LNCAP (cell line): ENCODE data around the gene POMT2.

Experiments
- CTCF ChIP-seq: fragments of 450-650 bp; IDR thresholded peaks from 2 replicates; pipeline ENCODE4 v1.5.1; 2017; ENCODE audit warnings: mild to moderate bottlenecking

The POMT2 gene

GRCh38 chr14:77270361-77271112 is 50.1 kb downstream of the POMT2 start:
- TF ChIP-seq CTCF: no peak

- TF ChIP-seq CTCF: no peak
These were observed 51.6 kb downstream of the POMT2 start for GRCh38 chr14:77268989-77269600.

DNA sequence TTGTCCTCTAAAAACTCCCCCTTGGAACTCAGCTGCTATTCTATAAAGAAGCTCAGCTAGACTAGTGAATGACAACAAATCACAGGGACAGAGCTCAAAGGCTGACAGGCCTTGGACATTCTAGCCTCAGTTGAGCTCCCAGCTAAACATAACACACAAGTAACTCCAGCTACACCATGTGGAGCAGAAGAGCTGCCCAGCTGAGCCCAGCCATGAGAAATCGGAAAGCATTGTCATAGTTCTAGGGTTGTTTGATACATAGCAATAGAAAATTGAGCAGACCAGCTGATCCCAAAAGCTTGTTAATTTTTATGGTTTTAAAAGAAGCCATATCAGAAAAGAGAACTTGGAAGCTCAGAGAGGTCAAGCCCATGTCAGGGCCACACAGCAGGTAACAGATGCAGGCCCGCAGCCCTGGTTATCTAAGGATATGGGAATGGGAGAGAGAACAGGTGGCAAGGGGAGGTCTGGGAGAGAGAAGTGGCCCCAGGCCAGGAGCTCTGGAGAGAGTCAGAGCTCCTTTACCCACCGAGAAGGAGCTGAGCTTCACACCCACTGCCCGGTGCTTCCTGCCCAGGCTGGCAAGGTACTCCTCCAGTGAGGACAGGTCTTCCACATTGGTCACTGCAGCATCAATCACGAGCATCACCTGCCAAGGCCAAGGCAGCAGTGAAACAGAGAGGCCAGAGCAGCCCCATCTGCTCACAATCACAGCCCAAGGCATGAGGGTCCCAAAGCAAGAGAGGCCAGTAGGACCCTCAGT is 52.6 kb downstream of the POMT2 start:
- TF ChIP-seq CTCF: no peak

- TF ChIP-seq CTCF: no peak
These were observed 54.3 kb downstream of the POMT2 start for GRCh38 chr14:77266336-77266735.

DNA sequence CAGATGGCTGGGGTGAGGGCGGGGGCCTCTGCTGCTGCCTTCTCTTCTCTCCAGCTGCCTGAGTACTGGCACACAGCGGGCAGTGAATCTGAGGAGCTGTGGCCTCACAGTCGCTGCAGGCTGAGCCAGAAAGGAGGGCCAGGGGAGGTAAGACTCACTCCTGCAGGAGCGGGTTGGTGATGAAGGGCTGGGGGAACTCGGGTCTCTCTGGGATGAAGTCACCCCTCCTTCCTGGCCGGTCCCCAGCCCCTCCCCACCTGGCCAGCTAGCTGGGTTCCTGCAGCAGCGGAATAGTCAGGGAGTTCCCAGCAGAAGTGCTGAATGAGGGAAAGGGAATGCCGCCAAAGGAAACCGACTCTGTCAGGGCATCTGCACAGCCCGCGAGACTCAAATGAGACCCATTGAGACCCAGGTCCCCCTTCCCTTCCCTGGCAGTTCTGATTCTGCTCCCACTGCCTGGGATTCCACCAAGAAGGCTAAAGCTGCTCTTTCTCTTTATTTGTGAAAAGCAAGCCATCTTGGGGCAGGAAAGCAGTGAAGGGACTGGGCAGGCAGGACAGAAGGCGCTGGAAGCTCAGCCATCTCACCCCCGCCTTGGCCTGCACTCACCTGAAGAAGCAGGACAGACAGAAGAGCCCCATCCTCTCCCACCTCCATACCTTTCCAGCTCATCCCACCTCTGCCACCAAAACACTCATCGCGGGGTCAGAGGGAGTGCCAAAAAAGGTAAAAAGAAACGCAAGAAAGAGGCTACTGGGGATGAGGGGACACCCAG is 54.9 kb downstream of the POMT2 start:
- no peak for TF ChIP-seq CTCF

GRCh38 chr14:77265187-77265515 is 55.5 kb downstream of the POMT2 start:
- no peak for TF ChIP-seq CTCF

DNA sequence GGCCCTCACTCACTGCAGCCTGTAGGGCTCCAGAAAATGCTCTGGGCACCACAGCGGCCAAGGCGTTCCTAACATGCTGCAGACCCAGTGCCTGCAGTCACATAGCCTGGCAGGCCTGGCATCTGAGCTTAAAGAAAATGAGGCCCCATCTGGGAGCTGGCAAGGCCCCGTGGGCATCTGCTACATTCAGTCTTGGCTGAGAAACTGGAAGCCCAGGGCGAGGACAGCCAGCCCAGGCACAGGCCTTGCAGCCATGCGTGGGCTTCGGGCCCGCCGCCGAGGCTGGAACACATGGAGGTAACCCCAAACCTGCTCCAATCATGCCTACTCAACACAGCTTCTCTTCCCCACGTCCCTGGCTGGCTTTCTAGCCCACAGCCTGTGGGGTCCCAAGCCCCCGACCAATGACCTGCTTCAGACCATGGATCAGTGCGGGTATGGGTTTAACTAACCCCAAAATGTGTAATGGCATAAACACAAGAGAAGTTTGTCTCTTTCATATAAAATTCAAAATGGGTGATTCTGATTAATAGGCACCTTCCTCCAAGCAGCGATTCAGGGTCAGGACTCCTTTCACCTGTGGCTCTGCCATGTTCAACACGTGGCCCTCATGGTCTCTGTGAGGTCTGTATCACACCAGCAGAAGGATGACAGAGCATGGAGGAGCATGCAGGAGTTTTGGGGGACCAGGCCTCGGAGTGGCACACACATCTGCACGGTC is 56.1 kb downstream of the POMT2 start:
- no peak for TF ChIP-seq CTCF
